Spleen (tissue), 7 donors: Measurements from ENCODE around the gene ZNF236.

Source experiments
- CTCF ChIP-seq, 11 experiments: fragments of 200-600 bp in 7 of 11; fragments of 450-650 bp in 4 of 11; sonication (generic) in 4 of 11; IDR thresholded peaks in 8 of 11; conservative IDR thresholded peaks in 3 of 11; 1 replicate in 7 of 11; 2 replicates in 4 of 11; pipeline versions ENCODE4 v1.4.0 to v1.8.0; 2016 to 2021; ENCODE audit warnings: antibody characterized with exemption in 11 of 11, inconsistent platforms in 4 of 11, mild to moderate bottlenecking in 1 of 11
- POLR2A ChIP-seq, 3 donors: fragments of 450-650 bp; IDR thresholded peaks; one replicate each; pipeline ENCODE4 v1.5.1; 2017; ENCODE audit warnings: antibody characterized with exemption in 3 of 3, mild to moderate bottlenecking in 1 of 3
- donor health status: DM: no; HTN: no; CAD: no; lungs with moderate emphysema.
- donor health status: DM: no; HTN: no; CAD: no.
- donor health status: DM: no; HTN: no; CAD: no.

GRCh38 chr18:76956648-76957047, 134.3 kb downstream of the ZNF236 start:
- TF ChIP-seq CTCF (IDR thresholded peaks at IDR 0.05 in 8 of 11, conservative IDR thresholded peaks at IDR 0.05 in 3 of 11), result no peak
- no peak for TF ChIP-seq POLR2A (IDR thresholded peaks at IDR 0.05)
